ENCODE data around the gene COL6A3.

COL6A3 gene

DNA sequence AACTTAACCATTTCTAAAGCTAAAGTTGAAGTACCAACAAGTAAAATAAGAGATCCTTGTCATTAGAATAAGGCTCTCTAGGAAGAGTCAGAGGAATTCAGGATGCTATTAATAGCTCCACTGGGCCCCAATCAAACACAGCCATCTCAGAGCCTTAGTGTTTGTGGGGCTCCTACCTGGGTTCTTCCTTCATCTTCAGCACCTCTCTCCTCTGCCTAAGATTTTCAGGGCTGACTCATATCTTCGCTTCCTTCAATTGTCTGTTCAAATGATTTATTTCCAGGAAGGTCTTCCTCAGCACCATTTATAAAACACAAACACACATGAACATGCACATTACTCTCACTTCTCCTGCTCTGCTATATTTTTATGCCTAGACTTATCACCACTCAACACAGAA, 119.5 kb downstream of the COL6A3 start:
- DNase-seq, result no peak

DNA sequence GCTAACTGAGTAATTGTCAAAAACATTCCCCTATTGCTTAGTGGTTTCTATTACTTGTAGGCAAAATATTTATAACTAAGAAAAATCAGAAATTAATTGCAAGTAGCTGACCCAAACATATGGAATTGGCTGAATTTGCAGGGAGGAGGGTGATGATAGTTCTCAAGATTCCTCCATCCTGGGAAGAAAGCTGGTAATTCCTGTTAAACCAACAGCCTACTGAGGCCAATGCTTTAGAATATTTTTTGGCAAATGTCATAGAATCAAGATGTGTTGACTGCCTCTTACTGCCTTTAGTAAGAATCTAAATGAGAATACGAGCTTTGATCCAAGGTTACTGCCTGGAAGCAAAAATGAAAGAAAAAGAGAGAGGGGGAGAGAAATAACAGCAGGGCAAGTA, 120.0 kb downstream of the COL6A3 start:
- DNase-seq, result no peak

DNA sequence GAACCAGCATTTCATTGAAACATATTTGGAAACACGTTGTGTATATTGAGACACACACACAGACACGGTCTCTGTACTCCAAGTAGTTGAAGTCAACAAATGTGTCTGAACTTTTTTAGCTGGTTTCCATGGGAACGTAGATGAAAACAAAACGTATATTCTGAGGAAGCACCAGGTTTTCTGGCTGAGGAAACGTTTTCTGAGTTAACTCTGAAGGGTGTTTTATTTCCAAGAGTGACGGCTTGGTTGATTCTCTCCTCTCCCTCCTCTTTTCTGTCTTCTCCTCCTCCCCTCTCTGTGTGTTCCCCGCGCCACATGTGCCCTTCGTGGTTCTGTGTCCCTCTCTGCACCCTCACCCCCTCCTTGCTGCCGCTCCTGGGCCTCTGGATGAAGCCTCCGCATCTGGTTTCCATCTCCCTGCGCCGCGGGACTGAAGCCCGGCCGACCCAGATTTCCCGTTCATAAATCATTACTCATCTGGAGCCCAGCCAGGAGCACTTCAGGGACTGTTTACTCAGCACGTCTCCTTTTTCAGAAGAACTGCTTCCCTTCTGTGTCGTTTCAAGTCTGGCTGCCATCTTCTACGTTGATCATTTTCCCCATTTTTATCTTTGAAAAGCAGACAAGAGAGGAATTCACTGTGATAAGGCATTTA, 122.7 kb downstream of the COL6A3 start:
- DNase-seq, result no peak

DNA sequence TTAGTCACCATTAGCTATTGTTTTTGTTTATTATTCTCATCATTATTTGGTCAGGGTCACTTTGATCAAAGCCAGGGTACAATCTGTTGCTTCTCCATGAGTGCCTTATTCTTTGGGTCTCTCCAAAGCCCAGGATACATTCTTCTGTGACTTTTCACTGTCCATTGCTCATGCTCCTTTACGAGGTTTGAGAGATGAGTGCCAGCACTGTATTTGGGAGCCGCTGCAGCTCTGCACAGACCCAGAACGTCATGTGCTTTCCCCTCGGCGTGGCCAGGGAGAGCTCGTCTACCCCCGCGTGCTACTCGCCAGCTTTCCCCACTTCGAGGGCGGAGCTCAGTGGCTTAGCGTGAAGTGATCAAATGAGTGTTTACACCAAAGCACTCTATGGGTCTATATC, 123.7 kb downstream of the COL6A3 start:
- DNase-seq, result no peak

DNA sequence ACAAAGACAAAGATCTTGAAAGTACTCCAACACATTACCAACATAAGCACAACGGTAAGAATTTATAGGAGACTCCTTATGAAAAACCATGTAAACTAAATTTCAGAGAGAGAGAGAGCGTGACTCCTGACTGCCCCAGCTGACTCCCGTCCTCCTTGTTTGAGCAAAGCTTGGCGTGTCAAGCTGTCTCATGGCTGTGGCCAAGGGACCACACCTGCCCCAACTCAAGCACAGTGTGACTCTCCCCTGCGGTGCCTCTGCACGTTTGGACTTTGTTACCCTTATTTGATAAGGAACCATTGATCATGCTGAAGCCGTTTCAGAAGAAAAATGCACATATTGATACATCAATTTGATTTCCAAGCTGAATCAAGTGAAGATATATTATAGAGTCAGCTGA, 124.8 kb downstream of the COL6A3 start:
- no peak for DNase-seq

DNA sequence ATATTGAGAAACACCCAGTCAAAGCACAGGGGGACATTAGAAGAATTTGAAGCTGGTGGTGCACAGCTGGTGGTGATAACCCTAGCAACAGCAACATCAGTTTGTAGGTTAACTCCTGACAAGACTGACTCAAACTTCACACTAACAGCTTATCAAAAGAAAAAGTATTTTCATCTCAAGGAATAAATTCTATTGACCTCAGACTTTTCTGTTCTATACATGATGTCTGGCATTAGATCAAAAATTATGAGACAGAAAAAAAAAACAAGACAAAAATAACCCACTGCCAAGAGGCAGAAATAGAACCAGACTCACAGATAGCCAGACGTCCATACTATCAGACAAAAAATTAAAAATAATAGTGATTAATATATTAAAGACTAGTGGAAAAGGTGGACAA, 126.1 kb downstream of the COL6A3 start:
- no peak for DNase-seq

DNA sequence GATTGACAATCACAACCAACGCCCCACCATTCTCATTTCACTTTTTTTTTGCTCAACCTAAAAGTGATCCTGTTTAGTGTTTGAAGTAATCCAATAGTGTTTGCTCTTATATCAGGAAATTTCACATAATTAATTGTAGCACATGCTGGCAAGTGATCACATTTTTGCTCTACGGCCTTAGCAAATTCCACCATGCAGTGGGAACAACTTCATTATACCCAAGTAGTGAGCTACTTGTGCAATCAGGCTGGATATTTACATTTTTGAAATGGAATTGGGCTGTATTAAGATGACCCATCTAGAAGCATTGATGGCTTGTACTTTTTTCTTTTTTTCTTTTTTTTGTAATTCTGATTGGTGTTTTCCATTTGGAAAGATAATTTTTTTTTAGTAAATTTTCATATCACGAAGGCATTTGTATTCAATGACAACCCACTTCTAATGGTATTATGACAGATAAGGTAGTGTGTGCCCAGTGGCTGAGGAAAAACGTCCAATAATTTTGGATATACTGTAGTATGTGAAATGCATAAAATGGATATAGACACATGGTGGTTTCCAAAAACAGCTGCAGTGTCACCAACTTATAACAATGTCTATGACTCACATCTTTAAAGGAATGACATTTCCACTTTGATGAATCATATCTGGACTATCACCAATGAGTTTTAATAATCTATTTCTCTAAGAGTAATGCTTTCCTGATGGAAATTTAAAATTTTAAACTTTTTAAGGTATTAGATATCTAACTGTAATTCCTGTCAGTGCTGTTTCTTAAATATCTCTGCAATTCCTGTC, 130.6 kb downstream of the COL6A3 start:
- no peak for DNase-seq

DNA sequence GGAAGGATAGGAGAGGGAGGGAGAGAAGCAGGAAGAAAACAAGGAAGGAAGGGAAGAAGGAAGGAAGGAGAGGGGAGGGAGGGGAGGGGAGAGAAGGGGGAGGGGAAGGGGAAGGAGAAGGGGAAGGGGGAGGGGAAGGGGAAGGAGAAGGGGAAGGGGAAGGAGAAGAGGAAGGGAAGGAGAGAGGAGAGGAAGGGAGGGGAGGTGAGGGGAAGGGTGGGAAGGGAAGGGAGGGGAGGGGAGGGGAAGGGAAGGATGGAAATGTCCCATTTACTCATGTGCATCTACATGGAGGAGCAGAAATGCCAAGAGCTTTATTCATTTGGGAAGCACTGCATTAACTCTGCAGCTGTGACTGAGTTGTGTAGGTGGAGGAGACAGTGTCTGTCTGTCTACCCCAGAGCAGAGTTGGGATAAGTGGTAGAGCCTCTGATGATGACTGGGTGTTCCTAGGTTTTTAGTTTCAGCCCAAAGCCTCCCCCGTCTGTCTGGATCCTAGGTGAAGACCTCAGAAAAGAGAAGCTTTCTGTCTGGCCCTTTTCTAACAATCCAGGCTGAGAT, 131.3 kb downstream of the COL6A3 start:
- no peak for DNase-seq

DNA sequence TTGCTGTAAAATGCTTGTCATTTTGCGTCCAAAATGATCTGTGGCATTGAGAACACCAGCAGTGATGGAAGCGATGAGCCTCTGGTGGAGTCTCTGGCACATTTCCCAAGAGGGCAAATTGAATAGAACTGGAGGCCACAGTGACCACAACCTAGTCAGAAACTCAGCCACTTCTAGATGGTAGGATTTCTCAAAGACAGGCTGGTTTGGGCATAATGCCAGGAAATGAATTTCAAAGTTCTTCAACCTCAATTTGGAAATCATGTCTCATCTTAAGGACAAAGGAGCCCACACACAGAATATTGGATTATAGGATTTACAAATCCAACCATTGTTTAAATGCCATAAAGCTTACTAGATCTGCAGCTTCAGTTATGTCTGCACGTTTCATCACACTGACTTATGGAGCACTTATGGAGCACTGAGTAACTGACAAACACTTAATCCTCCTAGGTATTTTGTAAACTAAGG, 132.1 kb downstream of the COL6A3 start:
- no peak for DNase-seq

DNA sequence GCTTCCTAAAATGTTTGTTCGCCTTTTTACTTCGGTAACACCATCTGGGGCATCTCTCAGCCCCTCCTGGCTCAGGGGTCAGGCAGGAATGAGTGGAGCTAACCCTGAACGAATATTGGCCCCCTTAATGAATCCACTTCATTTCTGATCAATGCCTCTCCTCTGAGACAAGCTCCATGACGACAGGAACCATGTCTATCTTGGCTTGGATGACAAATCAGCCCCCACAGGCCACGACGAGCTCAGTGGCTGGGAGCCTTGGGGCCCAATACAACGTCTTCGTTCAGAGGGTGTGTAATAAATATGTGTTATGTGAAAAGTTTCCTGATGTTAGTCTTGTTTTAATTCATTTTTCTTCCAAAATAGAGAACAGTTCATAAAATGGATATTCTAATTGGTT, 133.0 kb downstream of the COL6A3 start:
- no peak for DNase-seq

DNA sequence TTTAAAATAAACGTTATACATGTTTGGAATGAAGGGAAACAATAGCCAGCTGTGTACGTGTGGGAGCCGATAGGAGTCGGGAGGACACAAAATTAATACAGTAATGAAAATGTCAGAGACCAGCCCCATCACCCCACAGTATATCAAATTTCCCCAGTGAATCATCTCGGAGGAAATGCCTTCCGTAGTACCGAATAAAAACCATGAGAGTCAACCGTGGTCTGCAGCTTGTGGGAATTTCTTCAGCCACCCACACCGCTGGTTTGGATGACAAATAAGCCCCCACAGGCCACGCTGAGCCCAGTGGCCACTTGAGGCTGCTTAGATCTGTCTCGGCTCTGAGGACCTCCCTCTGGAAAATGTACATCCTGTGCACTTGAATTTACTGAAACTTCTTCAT, 133.7 kb downstream of the COL6A3 start:
- no peak for DNase-seq

DNA sequence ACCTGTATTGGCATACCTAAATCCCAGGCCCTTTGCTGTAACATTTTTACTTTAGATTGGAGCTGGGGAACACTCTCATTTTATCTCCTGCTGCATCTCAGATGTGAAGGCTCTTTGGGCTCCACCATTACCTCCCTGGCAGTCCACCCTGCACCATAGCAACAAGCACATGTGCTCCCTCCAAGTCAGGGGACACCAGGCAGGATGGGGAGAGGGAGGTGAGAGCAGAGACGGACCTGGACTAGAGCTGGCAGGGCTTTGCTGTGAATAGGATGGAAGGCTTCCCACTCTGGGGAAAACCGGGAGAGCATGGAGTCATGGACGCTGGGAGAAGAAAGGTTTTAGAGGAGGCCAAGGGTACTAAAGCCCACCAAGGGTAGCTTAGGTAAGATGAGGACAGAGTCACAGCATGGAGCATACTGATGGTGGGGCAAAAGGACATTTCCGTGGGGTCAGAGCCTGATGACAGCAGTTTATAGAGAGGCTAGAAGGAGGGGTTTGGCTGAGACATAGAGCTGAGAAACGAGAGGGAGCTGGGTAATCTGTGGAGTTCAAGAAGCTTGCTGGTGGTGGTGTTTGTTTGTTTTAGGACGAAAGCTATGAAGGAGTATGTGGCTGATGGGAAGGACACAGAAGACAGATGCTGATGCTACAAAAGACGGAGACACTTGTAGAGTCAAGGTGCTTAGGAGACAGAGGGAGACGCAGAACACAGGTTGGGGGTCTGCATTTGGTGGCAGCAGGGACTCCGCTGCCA, 134.8 kb downstream of the COL6A3 start:
- DNase-seq, result no peak

DNA sequence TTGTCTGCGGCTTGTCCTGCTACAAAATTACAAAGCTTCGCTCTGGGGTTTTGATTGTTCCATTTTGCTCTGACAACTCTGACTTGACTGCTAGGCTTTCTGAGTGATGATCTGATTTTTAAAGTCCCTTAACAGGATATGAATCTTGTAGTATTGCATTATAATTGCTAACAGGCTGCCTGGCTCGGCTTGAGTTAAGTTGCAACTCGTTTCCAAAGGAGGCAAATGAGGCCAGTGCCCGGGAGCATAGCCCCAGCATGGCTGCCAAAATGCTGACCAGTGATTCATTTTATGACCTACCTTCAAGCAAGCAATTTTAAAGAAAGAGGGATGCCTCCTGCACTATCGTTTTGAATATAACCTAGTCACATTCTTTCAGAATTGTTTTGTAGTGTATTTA, 135.4 kb downstream of the COL6A3 start:
- no peak for DNase-seq

DNA sequence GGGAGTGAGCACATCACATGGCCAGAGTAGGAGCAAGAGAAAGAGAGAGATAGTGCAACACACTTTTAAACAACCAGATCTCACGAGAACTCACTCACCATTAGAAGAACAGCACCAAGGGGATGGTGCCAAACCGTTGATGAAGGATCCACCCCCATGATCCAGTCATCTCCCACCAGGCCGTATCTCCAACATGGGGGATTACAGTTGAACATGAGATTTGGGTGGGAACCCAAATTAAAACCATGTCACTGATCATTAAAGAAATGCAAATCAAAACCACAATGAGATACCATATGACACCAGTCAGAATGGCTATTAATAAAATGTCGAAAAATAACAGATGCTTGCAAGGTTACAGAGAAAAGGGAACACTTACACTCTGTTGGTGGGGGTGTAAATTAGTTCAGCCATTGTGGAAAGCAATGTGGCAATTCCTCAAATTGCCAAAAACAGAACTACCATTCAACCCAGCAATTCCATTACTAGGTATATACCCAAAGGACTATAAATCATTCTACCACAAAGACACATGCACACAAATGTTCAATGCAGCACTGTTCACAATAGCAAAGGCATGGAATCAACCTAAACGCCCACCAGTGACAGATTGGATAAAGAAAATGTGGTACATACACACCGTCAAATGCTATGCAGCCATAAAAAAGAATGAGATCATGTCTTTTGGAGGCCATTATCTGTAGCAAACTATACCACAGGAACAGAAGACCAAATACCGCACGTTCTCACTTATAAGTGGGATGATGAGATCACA, 137.1 kb downstream of the COL6A3 start:
- no peak for DNase-seq
